Gastroesophageal sphincter (tissue), 4 donors: ENCODE data around the gene FMNL3. TPM values are rescaled to one million over a fixed set of nuclear protein-coding genes. Genes with fewer than 3 reads are reported as not detected.
"Not testable (repeated sequence)": the region's sequence is repeated elsewhere in the genome, so short reads cannot be mapped to it uniquely, and the experiment has no call there.

Source experiments
- ATAC-seq: fragments of 150-250 bp; one replicate; pipeline ENCODE4 v1.9.1; 2016; ENCODE audit warnings: mild to moderate bottlenecking, moderate library complexity
- H3K27ac ChIP-seq, 4 donors: fragments of 200-600 bp; sonication (generic) in 3 of 4; 1 replicate in 3 of 4; 2 replicates in 1 of 4; pipeline ENCODE4 v1.5.1; 2016 to 2019
- H3K27me3 ChIP-seq: fragments of 200-600 bp; sonication (generic); one replicate; pipeline ENCODE4 v1.5.1; 2019
- H3K36me3 ChIP-seq, 2 donors: fragments of 200-600 bp; sonication (generic); one replicate each; pipeline ENCODE4 v1.5.1; 2019; ENCODE audit warnings: control low read depth in 1 of 2
- H3K4me1 ChIP-seq, 3 donors: fragments of 200-600 bp; sonication (generic); 1 replicate in 2 of 3; 2 replicates in 1 of 3; pipeline ENCODE4 v1.5.1; 2016 to 2019; ENCODE audit warnings: control low read depth in 2 of 3
- H3K4me3 ChIP-seq, 2 donors: fragments of 200-600 bp; sonication (generic); one replicate each; pipeline ENCODE4 v1.5.1; 2019; ENCODE audit warnings: mild to moderate bottlenecking in 1 of 2, moderate library complexity in 1 of 2
- H3K9me3 ChIP-seq, 3 donors: fragments of 200-600 bp; sonication (generic); one replicate each; pipeline ENCODE4 v1.5.1; 2017 to 2019; ENCODE audit warnings: control low read depth in 2 of 3
- CTCF ChIP-seq, 4 experiments: fragments of 200-600 bp in 2 of 4; fragments of 450-650 bp in 2 of 4; sonication (generic) in 1 of 4; IDR thresholded peaks; one replicate each; pipeline ENCODE4 v1.5.1; 2017 to 2019; ENCODE audit warnings: antibody characterized with exemption in 4 of 4, mild to moderate bottlenecking in 2 of 4, moderate library complexity in 2 of 4
- EP300 ChIP-seq: sonication (generic); formaldehyde crosslinking; IDR thresholded peaks from one replicate; pipeline ENCODE4 v1.6.1; 2017; ENCODE audit warnings: antibody characterized with exemption, mild to moderate bottlenecking
- POLR2A ChIP-seq, 2 donors: fragments of 450-650 bp; IDR thresholded peaks; one replicate each; pipeline ENCODE4 v1.6.1; 2017; ENCODE audit warnings: antibody characterized with exemption in 2 of 2, mild to moderate bottlenecking in 2 of 2, moderate library complexity in 1 of 2
- POLR2AphosphoS5 ChIP-seq: sonication (generic); formaldehyde crosslinking; IDR thresholded peaks from one replicate; pipeline ENCODE4 v1.6.1; 2017; ENCODE audit warnings: antibody characterized with exemption
- WGBS, 2 donors: methylation state at CpG; one replicate each; pipeline ENCODE4 v1.1.5; 2018; ENCODE audit warnings: low coverage in 1 of 2; 5-methylcytosine and 5-hydroxymethylcytosine counted together
- total RNA-seq, 4 donors: library from RNA; depleted of rRNA; stranded (reverse); fragments of >200 nt; gene quantifications; one replicate each; pipeline ENCODE4 v1.1.0, GENCODE V29; 2016

The FMNL3 gene
- total RNA-seq, 4 donors from 2014 or later: 10.4 to 15.4 (median 12.6) TPM

- no peaks in the 10 kb centered on the region for H3K36me3 ChIP-seq
- ATAC-seq: no peak
- peaks cover 0 to 8% (median 0%) of the 10 kb centered on the region in 3 donors for H3K9me3 ChIP-seq
- no CpG with 5 or more reads among the region's 1 CpG for WGBS, 2 donors
- H3K4me3 ChIP-seq: no peak overlapping the region
- no peak for TF ChIP-seq CTCF (IDR thresholded peaks at IDR 0.05)
- TF ChIP-seq POLR2AphosphoS5: no peak
- no peak for TF ChIP-seq POLR2A (IDR thresholded peaks at IDR 0.05)
- no peak for TF ChIP-seq EP300
- no peak overlapping the region for H3K27ac ChIP-seq
- no peaks in the 10 kb centered on the region for H3K4me1 ChIP-seq
- peaks cover 4% of the 10 kb centered on the region for H3K27me3 ChIP-seq
Measured at GRCh38 chr12:49609875-49610154, 97.4 kb downstream of the FMNL3 start.

DNA sequence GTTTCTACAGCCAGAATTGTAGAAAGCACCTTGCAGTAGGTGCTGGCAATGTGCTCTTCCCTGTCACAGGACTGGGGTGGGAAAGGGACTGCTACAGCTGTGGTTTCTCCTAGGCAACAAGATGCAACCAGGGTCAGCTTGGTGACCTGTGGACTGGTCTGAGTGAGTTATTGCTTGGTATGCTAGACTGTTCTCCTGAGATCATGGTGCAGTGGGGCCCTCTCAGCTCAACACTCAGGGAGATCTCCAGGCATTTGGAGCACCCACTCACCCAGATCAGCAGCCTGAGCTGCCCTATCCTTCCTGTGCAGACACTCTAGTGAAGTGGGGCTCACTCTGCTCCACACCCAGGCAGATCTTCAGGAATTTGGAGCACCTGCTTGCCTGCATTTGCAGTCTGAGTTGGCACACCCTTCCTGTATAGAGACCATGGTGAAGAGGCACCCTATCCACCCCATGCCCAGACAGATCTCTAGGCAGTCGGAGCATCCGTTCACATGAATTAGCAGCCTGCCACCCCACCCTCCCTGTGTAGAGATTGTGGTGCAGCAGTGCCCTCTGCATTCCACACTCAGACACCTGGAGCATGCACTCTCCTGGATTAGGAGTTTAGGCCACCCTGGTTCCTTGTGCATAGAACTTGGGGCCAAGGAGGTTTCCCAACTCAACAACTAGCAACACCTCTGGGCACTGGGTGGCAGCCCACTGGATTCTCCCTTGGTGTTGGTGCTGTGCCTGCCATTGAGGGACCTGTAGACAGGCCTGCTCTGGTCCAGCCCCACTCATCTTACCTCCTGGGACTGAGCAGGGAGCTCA, 97.9 kb downstream of the FMNL3 start:
- no peaks in the 10 kb centered on the region for H3K36me3 ChIP-seq
- ATAC-seq: no peak

DNA sequence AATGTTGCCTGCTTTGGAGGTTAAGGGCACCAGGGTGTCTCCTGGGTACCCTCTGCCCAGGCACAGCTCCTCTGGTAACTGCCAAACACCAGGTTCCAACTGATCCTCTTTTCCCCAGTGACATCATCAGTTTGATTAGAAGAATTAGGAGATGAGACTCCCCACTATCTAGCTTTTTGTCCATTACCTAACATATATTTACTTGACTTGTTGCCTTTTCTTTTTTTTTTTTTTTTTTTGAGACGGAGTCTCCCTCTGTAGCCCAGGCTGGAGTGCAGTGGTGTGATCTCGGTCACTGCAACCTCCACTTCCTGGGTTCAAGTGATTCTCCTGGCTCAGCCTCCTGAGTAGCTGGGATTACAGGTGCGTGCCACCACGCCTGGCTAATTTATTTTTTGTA, 101.7 kb downstream of the FMNL3 start, which contains the start of gene FAM186B:
TSS of gene FAM186B (minus strand) at position 101 of the 400 bp plus-strand sequence. CDS start 162 bp downstream, outside the sequence.
- WGBS, 2 donors: 100% methylated on average over 3 of the region's 4 CpGs; no CpG with 5 or more reads in 1 of the 2 donors

More for the DNA sequence above, 97.9 kb downstream of the FMNL3 start:
- TF ChIP-seq POLR2AphosphoS5 (no peak), POLR2A (IDR thresholded peaks at IDR 0.05) (no peak), CTCF (IDR thresholded peaks at IDR 0.05) (no peak), EP300 (no peak)
- Histone ChIP-seq H3K4me3 (no peak overlapping the region), H3K27ac (no peak overlapping the region), H3K9me3 (peaks cover 0 to 8% (median 0%) of the 10 kb centered on the region in 3 donors), H3K27me3 (peaks cover 4% of the 10 kb centered on the region), H3K4me1 (no peaks in the 10 kb centered on the region)
- no CpG with 5 or more reads among the region's 2 CpGs for WGBS, 2 donors

GRCh38 chr12:49604856-49605255, 102.3 kb downstream of the FMNL3 start:
- Histone ChIP-seq H3K4me1 (no peaks in the 10 kb centered on the region), H3K27ac (no peak overlapping the region), H3K4me3 (no peak overlapping the region), H3K36me3 (peaks cover 0 to 10% of the 10 kb centered on the region in 2 donors), H3K9me3 (no peaks in the 10 kb centered on the region), H3K27me3 (no peaks in the 10 kb centered on the region)
- TF ChIP-seq POLR2AphosphoS5 (no peak), EP300 (no peak), POLR2A (IDR thresholded peaks at IDR 0.05) (no peak), CTCF (IDR thresholded peaks at IDR 0.05) (no peak)
- WGBS, 2 donors: 67 to 71% methylated on average over 1 to 4 of the region's 5 CpGs
- no peak for ATAC-seq

More for the DNA sequence above, 101.7 kb downstream of the FMNL3 start, which contains the start of gene FAM186B:
- not testable (repeated sequence) for H3K36me3 ChIP-seq, H3K27ac ChIP-seq, H3K4me1 ChIP-seq, H3K4me3 ChIP-seq, H3K27me3 ChIP-seq, H3K9me3 ChIP-seq, ATAC-seq

DNA sequence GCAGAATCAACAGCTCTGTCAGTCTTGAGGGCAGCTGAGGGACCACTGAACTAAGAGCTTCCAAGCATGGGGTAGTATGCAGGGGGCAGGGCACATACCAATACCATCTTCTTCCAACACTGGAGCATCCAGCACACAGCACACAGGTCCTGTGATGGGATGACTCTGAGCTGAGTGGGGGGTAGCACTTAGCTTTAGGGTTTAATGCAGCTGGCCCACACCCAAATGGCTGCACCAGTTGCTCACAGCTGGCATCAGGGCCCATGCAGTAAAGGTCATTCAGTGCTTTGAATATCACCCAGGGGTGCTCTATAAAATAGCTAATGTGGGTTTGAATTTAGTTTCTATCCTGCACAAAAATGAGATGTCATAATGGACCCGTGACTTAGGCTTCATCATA, 103.5 kb downstream of the FMNL3 start:
- ATAC-seq: no peak
- WGBS, 2 donors: 80 to 90% methylated on average over 1 of the region's 1 CpG
- Histone ChIP-seq H3K9me3 (no peaks in the 10 kb centered on the region), H3K36me3 (peaks cover 0 to 18% of the 10 kb centered on the region in 2 donors), H3K27me3 (no peaks in the 10 kb centered on the region), H3K27ac (no peak overlapping the region), H3K4me3 (no peak overlapping the region), H3K4me1 (no peaks in the 10 kb centered on the region)
- no peak for TF ChIP-seq EP300
- TF ChIP-seq POLR2AphosphoS5: no peak
- TF ChIP-seq POLR2A (IDR thresholded peaks at IDR 0.05): no peak
- no peak for TF ChIP-seq CTCF (IDR thresholded peaks at IDR 0.05)
